Activated CD8-positive, alpha-beta T cell treated with anti-CD3 and anti-CD28 coated beads for 36 hours (primary cell): ENCODE results near the gene MAN2A1. TPM values are rescaled to one million over a fixed set of nuclear protein-coding genes. Genes with fewer than 3 reads are reported as not detected.

Experiments
- ATAC-seq: fragments of 200-7000 bp; cut with Tn5 transposase; one replicate; pipeline ENCODE4 v1.10.0; 2021; ENCODE audit warnings: mild to moderate bottlenecking, moderate library complexity
- CTCF ChIA-PET: fragments of 350-600 bp; sonication (Branson Sonifier 250); formaldehyde crosslinking; loops from one replicate; lab custom pipeline; 2021; ENCODE audit warnings: antibody characterized with exemption; lab: Charles Lee
- POLR2A ChIA-PET: fragments of 350-600 bp; sonication (Branson Sonifier 250); formaldehyde crosslinking; loops from one replicate; lab custom pipeline; 2021; ENCODE audit warnings: antibody characterized with exemption; lab: Charles Lee
- DNase-seq: peaks from one replicate; pipeline ENCODE4 v3.0.0-alpha.2; 2020
- H3K27ac Mint-ChIP-seq: one replicate; pipeline ENCODE4 v1.8.0; 2021; ENCODE audit warnings: mild to moderate bottlenecking, mixed read lengths
- H3K27me3 Mint-ChIP-seq: one replicate; pipeline ENCODE4 v1.8.0; 2021; ENCODE audit warnings: mixed read lengths
- H3K36me3 Mint-ChIP-seq: one replicate; pipeline ENCODE4 v1.8.0; 2021; ENCODE audit warnings: low read depth, mixed read lengths
- H3K4me1 Mint-ChIP-seq: one replicate; pipeline ENCODE4 v1.8.0; 2021; ENCODE audit warnings: low read depth, mixed read lengths
- H3K4me3 Mint-ChIP-seq: one replicate; pipeline ENCODE4 v1.8.0; 2021; ENCODE audit warnings: mild to moderate bottlenecking, moderate library complexity, mixed read lengths
- H3K9me3 Mint-ChIP-seq: one replicate; pipeline ENCODE4 v1.8.0; 2021; ENCODE audit warnings: mixed read lengths
- intact Hi-C: fragments of 100-400 bp; cut with micrococcal nuclease; formaldehyde crosslinking; loops from one replicate; pipeline ENCODE4 v1.10.0; 2022
- total RNA-seq, 2 experiments: library from RNA; stranded (reverse); gene quantifications; one replicate each; pipeline ENCODE4 v1.2.3, GENCODE V29; 2021
- TF ChIP-seq, protein P1 (sequence below): fragments of 200-600 bp; IDR thresholded peaks from one replicate; pipeline ENCODE4 v1.8.0; 2022; ENCODE audit warnings: antibody characterized with exemption, mild to moderate bottlenecking

The MAN2A1 gene
- total RNA-seq, 2 experiments from 2014 or later, result 29.9 to 30.6 TPM

DNA sequence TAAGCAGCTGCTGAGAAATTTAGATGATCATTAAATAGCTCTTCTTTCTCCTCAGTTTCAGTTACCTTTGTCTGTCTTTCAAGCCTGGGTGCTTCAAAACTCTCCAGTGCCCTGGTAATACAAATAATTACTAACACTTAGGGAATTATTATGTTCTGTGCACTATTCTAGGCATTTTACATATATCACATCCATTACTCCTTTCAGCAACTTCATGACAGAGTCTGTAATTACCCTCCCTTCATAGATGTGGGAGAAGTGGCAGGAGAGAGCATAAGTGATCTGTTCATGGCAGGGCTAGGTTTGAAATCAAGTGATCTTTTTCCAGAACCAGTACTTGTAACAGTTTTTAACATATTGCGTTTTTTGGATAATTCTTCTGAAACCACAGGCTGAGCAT, 32.0 kb downstream of the MAN2A1 start:
- H3K4me1 Mint-ChIP-seq, result peaks cover 34% of the 10 kb centered on the region
- no peak overlapping the region for H3K4me3 Mint-ChIP-seq
- intact Hi-C loops, result no loop called here
- no peaks in the 10 kb centered on the region for H3K27me3 Mint-ChIP-seq
- DNase-seq (no peak), ATAC-seq (no peak)
- H3K27ac Mint-ChIP-seq, result no peak overlapping the region
- ChIA-PET CTCF (interaction anchor here (1.2 kb wide), 1 partner anchor 33 kb away, joined by 4 read pairs; no protein-coding TSS in a partner anchor), POLR2A (interaction anchor here (1.0 kb wide), 1 partner anchor 10 kb away, joined by 3 read pairs; no protein-coding TSS in a partner anchor)
- no peaks in the 10 kb centered on the region for H3K9me3 Mint-ChIP-seq
- TF ChIP-seq, protein P1, sequence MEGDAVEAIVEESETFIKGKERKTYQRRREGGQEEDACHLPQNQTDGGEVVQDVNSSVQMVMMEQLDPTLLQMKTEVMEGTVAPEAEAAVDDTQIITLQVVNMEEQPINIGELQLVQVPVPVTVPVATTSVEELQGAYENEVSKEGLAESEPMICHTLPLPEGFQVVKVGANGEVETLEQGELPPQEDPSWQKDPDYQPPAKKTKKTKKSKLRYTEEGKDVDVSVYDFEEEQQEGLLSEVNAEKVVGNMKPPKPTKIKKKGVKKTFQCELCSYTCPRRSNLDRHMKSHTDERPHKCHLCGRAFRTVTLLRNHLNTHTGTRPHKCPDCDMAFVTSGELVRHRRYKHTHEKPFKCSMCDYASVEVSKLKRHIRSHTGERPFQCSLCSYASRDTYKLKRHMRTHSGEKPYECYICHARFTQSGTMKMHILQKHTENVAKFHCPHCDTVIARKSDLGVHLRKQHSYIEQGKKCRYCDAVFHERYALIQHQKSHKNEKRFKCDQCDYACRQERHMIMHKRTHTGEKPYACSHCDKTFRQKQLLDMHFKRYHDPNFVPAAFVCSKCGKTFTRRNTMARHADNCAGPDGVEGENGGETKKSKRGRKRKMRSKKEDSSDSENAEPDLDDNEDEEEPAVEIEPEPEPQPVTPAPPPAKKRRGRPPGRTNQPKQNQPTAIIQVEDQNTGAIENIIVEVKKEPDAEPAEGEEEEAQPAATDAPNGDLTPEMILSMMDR, result no peak
- H3K36me3 Mint-ChIP-seq, result peaks cover 37% of the 10 kb centered on the region

DNA sequence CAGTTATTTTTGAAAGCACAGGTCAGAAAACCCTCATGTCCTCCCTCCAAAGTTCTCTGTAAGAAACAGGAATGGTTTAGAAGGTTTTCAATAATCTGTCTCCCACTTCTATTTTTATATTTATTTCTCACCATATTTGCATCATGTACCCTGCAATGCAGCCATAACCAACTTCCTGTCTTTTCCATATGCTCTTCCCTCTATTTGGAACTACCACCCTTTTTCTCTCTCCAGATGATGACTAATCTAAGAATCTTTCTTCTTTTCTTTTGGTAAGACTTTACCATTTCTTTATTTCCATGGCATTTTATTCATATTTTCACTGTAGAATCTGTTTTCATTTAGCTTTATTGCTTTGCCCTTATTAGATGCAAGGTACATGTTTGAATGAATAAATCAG, 33.9 kb downstream of the MAN2A1 start:
- peak overlapping the region; percentile 18 for H3K27ac Mint-ChIP-seq
- intact Hi-C loops, result no loop called here
- no peaks in the 10 kb centered on the region for H3K27me3 Mint-ChIP-seq
- no peaks in the 10 kb centered on the region for H3K9me3 Mint-ChIP-seq
- no peak for DNase-seq
- TF ChIP-seq, protein P1, result no peak
- ChIA-PET CTCF (no interaction called here), POLR2A (no interaction called here)
- no peak overlapping the region for H3K4me3 Mint-ChIP-seq
- peaks cover 27% of the 10 kb centered on the region for H3K36me3 Mint-ChIP-seq
- no peak for ATAC-seq
- peaks cover 29% of the 10 kb centered on the region for H3K4me1 Mint-ChIP-seq

DNA sequence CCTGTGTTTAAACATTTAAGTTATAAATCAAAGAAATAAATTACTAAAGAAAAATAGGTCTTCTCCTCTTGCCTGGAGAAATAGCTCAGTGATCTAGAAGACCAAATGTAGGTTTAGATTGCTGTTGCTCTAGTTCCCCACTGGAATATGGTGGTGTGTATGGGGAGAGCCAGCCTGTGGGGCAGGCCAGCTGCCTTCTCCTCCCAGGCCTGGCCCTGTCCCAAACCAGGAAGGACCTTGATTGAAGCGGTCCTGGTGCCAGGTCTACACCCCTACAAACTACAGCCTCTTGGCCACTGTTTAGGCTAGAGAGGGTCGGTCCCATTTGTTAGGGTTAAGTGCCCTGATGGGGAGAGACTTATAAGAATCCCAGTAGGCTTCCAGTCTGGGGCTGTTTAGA, 35.4 kb downstream of the MAN2A1 start:
- TF ChIP-seq, protein P1, result no peak
- DNase-seq, result no peak
- H3K4me1 Mint-ChIP-seq, result peaks cover 26% of the 10 kb centered on the region
- no peak overlapping the region for H3K4me3 Mint-ChIP-seq
- ChIA-PET CTCF (interaction anchor here (0.7 to 1.4 kb wide), 2 partner anchors 16 to 37 kb away, joined by 3 to 7 read pairs; no protein-coding TSS in a partner anchor), POLR2A (interaction anchor here (1.5 kb wide), 1 partner anchor 36 kb away, joined by 3 read pairs; no protein-coding TSS in a partner anchor)
- ATAC-seq, result no peak
- no peaks in the 10 kb centered on the region for H3K27me3 Mint-ChIP-seq
- no peak overlapping the region for H3K27ac Mint-ChIP-seq
- no peaks in the 10 kb centered on the region for H3K9me3 Mint-ChIP-seq
- peaks cover 30% of the 10 kb centered on the region for H3K36me3 Mint-ChIP-seq
- intact Hi-C loops, result no loop called here

DNA sequence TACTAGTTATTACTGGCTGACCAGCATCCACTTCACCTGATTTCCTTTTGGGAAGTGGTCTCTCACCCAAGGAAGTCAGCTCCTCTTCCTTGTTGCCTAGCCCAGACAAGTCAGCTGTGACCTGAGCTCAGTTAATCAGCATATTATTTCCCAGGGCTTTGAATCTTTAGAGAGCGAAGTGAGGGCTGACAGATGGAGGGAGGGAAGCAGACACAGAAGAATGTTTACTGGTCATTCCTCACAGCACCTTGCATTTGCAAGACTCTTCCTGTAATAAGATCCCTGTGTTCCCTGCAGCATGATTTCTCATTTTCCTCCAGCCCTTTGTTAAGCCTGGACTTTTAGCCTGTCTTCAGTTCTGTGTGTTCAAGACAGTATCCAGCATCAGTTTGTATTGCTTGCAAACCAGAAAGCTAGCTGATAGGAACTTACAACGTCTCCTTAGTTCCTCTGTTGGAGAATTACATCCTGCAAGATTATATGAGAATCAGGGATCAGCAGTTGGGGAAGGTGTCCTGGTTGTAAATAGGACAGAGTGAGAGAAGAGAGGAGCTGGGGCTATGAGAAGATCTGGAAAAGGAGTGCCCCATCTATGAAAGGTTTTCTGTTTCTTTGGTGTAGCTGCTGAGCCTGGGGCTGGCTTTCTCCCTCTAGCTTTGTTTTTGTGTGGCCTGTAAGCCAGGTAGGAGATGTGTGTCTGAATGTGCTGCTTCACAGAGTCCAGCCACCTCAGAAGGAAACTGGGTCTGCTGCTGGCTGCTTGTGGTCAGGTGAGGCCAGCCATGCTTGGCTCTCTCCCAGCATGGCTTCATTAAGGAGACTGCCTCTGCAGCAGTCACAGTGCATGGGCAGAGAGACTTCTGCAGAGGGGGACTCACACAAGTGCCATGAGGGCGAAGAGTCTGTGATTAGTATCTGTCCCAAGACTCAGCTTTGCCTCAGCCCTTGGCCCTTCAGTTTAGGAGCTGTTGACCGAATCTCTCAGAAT, 50.3 kb downstream of the MAN2A1 start:
- TF ChIP-seq, protein P1, result no peak
- Mint-ChIP-seq H3K27me3 (no peaks in the 10 kb centered on the region), H3K9me3 (no peaks in the 10 kb centered on the region), H3K36me3 (peaks cover 48% of the 10 kb centered on the region), H3K27ac (peak overlapping the region; percentile 13), H3K4me3 (no peak overlapping the region), H3K4me1 (peaks cover 51% of the 10 kb centered on the region)
- intact Hi-C loops, result no loop called here
- ChIA-PET POLR2A (interaction anchor here (0.6 kb wide), 1 partner anchor 120 kb away, joined by 3 read pairs; no protein-coding TSS in a partner anchor), CTCF (no interaction called here)
- peak; percentile 3 for DNase-seq
- ATAC-seq, result peak; percentile 39

DNA sequence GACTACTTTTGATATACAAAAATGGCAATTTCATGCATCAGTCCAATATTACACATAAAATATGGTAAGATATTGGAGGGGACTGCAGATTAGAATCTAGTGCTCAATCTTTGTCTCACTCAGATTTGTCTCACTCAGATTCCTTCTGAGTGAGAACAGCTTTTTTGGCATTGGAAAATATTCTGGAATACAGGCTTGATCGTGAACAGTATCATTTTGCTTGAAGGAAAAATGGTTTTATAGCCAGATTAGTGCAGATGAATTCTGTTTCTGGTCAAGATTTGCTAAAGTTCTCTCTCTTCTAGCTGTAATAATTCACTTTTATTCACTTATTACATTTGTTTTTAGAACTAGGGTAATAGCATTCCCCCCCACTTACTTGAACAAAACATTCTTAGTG, 51.2 kb downstream of the MAN2A1 start:
- intact Hi-C loops, result no loop called here
- peaks cover 48% of the 10 kb centered on the region for H3K36me3 Mint-ChIP-seq
- ATAC-seq, result no peak

More for the DNA sequence above, 51.2 kb downstream of the MAN2A1 start:
- no peaks in the 10 kb centered on the region for H3K27me3 Mint-ChIP-seq
- H3K4me3 Mint-ChIP-seq, result no peak overlapping the region
- ChIA-PET CTCF (interaction anchor here (1.2 kb wide), 1 partner anchor 16 kb away, joined by 3 read pairs; no protein-coding TSS in a partner anchor), POLR2A (interaction anchor here (0.6 kb wide), 1 partner anchor 119 kb away, joined by 3 read pairs; no protein-coding TSS in a partner anchor)
- no peak overlapping the region for H3K27ac Mint-ChIP-seq
- DNase-seq, result no peak
- TF ChIP-seq, protein P1, result no peak
- H3K4me1 Mint-ChIP-seq, result peaks cover 51% of the 10 kb centered on the region
- H3K9me3 Mint-ChIP-seq, result no peaks in the 10 kb centered on the region
